ENCODE results near the gene WLS. TPM values are rescaled to one million over a fixed set of nuclear protein-coding genes. Genes with fewer than 3 reads are reported as not detected.

The WLS gene
- total and polyA plus RNA-seq, 7 experiments from 2014 or later: 0.50 to 12.2 (median 0.62) TPM; not detected in 4

DNA sequence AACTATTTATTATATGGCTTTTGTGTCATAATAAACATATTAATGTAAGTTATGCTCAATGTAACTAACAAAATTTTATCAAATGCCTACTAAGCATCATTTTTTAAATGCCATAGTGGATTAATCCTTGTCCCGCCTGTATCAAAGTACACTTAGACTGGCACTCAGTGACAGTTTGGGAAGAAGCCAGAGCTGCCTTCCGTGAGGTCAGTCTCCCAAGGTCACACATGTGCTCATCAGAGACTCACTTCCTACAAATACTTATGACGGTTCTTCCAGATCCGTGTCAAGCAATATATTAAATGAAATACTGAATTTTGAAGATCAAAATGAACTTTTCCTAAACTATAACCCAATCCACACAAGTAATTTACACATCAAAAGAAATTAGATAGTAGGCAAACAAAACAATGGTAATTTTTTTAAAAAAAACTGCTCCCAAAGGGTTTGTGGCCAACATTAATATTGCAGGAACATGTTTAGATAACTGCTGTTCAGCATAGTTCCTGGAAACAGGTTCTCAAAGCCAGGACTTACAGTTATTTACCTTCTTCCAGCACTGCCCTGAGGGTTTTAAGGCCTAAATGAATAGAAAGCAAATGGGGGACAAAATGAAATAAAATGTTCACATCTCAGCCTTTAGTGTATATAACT, 27.2 kb downstream of the WLS start:
- ChIA-PET CTCF (no interaction called here), POLR2A (no interaction called here)
- no peak overlapping the region for H3K4me3 ChIP-seq (ENCODE audit: low read length)
- DNase-seq (no peak), ATAC-seq (no peak)
- Mint-ChIP-seq H3K9me3 (peaks cover 0 to 4% (median 0%) of the 10 kb centered on the region in 11 donors), H3K4me3 (no peak overlapping the region), H3K27ac (no peak overlapping the region), H3K4me1 (no peaks in the 10 kb centered on the region), H3K36me3 (no peaks in the 10 kb centered on the region), H3K27me3 (peaks cover 0 to 4% (median 0%) of the 10 kb centered on the region in 5 donors)
- H3K9me3 ChIP-seq (ENCODE audit: control insufficient read depth in 2 of 3, low read length in 3 of 3): no peaks in the 10 kb centered on the region
- H3K4me1 ChIP-seq (ENCODE audit: control insufficient read depth in 2 of 2, insufficient read depth in 2 of 2, low read length in 2 of 2): no peaks in the 10 kb centered on the region
- intact Hi-C loops (cut with micrococcal nuclease): no loop called here
- no peaks in the 10 kb centered on the region for H3K27me3 ChIP-seq (ENCODE audit: control insufficient read depth in 2 of 2, insufficient read depth in 2 of 2, low read length in 2 of 2)
- no peak overlapping the region for H3K27ac ChIP-seq (ENCODE audit: low read depth, low read length)
- no peaks in the 10 kb centered on the region for H3K36me3 ChIP-seq (ENCODE audit: control insufficient read depth in 2 of 3, insufficient read depth in 3 of 3, low read length in 3 of 3)

DNA sequence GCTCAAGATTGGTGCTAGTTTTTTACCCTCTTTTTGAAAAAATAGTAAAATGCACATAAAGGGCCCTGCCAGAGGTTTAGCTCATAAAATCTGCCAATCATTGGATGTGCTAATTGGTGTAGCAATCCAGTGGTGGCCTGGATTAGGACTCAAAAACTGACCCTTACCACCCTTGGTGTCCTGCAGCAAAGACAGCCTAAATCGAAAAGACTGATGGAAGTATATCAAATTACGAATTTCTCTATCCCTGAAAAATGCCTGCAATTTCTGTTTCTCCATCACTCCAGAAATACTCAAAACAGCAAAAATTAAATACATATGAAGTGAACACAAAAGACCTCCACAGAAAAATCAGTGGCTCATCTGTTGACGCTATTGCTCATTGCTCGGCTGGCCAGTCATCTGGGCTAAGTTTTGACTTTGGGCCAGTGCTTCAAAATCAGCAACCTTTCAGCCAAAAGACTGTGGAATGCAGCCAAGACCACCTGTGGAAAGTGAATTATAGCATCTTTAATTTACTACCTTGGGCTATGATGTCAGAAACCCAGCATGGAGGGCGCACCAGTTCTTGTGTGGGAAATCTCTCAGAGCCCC, 30.0 kb downstream of the WLS start:
- POLR2A ChIA-PET: no interaction called here
- Mint-ChIP-seq H3K4me1 (no peaks in the 10 kb centered on the region), H3K27me3 (peaks cover 0 to 3% (median 0%) of the 10 kb centered on the region in 5 donors), H3K4me3 (no peak overlapping the region), H3K27ac (peak overlapping the region in 1 of 9 donors; percentile 7), H3K36me3 (no peaks in the 10 kb centered on the region), H3K9me3 (no peaks in the 10 kb centered on the region)
- intact Hi-C loops (cut with micrococcal nuclease): no loop called here
- no peak overlapping the region for H3K4me3 ChIP-seq (ENCODE audit: low read length)
- no peak for ATAC-seq
- H3K27me3 ChIP-seq (ENCODE audit: control insufficient read depth in 2 of 2, insufficient read depth in 2 of 2, low read length in 2 of 2): no peaks in the 10 kb centered on the region
- no peak overlapping the region for H3K27ac ChIP-seq (ENCODE audit: low read depth, low read length)
- no peaks in the 10 kb centered on the region for H3K4me1 ChIP-seq (ENCODE audit: control insufficient read depth in 2 of 2, insufficient read depth in 2 of 2, low read length in 2 of 2)
- H3K9me3 ChIP-seq (ENCODE audit: control insufficient read depth in 2 of 3, low read length in 3 of 3): no peaks in the 10 kb centered on the region
- no peak for DNase-seq
- H3K36me3 ChIP-seq (ENCODE audit: control insufficient read depth in 2 of 3, insufficient read depth in 3 of 3, low read length in 3 of 3): no peaks in the 10 kb centered on the region
- CTCF ChIA-PET: no interaction called here

DNA sequence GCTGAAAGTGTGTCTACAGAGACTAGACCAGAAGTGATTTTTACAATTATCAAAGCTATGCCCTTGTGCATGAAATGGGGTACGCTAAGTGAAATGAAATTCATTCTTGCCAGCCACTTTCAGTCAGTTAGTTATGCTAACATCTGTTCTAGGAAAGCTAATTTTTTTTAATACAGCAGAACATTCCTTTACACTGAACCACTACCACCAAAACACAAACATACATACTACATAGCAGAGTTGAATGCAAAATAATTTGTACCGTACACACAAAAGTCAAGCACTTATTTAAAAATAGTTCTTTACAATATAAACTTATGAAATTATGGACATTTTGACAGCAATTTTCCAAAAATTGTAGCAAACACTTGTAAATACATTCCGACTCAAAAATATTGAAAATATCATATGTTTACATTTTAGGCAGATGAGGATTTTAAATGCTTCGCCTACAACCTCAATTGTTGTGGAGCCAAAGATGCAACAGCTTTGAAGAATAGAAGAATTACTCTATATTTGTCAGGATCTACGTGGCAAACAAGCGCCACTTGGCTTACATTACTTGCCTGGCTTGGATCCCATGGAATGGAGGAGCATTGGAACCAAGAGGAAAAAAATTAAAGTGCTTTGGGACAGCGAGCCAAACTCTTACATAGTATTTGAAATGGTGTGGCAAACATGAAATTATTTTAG, 30.6 kb downstream of the WLS start:
- ATAC-seq (no peak), DNase-seq (no peak)
- no peaks in the 10 kb centered on the region for H3K36me3 ChIP-seq (ENCODE audit: control insufficient read depth in 2 of 3, insufficient read depth in 3 of 3, low read length in 3 of 3)
- H3K27me3 ChIP-seq (ENCODE audit: control insufficient read depth in 2 of 2, insufficient read depth in 2 of 2, low read length in 2 of 2): no peaks in the 10 kb centered on the region
- H3K27ac ChIP-seq (ENCODE audit: low read depth, low read length): no peak overlapping the region
- ChIA-PET CTCF (no interaction called here), POLR2A (no interaction called here)
- no peak overlapping the region for H3K27ac Mint-ChIP-seq
- H3K4me3 ChIP-seq (ENCODE audit: low read length): no peak overlapping the region
- no peak overlapping the region for H3K4me3 Mint-ChIP-seq
- H3K27me3 Mint-ChIP-seq: peaks cover 0 to 3% (median 0%) of the 10 kb centered on the region in 5 donors
- H3K4me1 ChIP-seq (ENCODE audit: control insufficient read depth in 2 of 2, insufficient read depth in 2 of 2, low read length in 2 of 2): no peaks in the 10 kb centered on the region
- H3K36me3 Mint-ChIP-seq: no peaks in the 10 kb centered on the region
- no peaks in the 10 kb centered on the region for H3K9me3 ChIP-seq (ENCODE audit: control insufficient read depth in 2 of 3, low read length in 3 of 3)
- H3K9me3 Mint-ChIP-seq: no peaks in the 10 kb centered on the region
- no peaks in the 10 kb centered on the region for H3K4me1 Mint-ChIP-seq
- intact Hi-C loops (cut with micrococcal nuclease): no loop called here

DNA sequence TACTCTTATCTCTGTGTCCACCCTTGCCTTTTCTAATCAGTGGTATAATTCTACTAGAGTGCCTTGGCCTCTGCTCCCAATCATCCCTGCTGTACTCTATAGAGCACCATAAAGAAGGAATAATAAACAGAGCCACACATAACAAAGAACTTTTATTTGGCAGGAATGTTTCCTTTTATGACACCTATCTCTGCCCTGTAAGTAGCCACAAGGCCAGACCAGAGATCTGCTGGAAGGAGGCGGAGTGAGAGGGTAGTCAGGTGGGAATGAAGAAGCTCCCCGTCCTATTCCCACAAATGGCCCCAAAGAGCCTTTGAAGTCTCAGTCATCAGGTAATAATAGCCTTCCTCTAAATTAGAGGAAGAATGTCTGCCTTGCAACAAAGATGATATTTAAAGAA, 32.7 kb downstream of the WLS start:
- intact Hi-C loops (cut with micrococcal nuclease): no loop called here
- Mint-ChIP-seq H3K27me3 (peaks cover 0 to 3% (median 0%) of the 10 kb centered on the region in 5 donors), H3K27ac (no peak overlapping the region), H3K9me3 (no peaks in the 10 kb centered on the region), H3K4me1 (no peaks in the 10 kb centered on the region), H3K4me3 (no peak overlapping the region), H3K36me3 (no peaks in the 10 kb centered on the region)
- no peak overlapping the region for H3K4me3 ChIP-seq (ENCODE audit: low read length)
- CTCF ChIA-PET: no interaction called here
- H3K4me1 ChIP-seq (ENCODE audit: control insufficient read depth in 2 of 2, insufficient read depth in 2 of 2, low read length in 2 of 2): no peaks in the 10 kb centered on the region
- H3K9me3 ChIP-seq (ENCODE audit: control insufficient read depth in 2 of 3, low read length in 3 of 3): no peaks in the 10 kb centered on the region
- ATAC-seq (no peak), DNase-seq (no peak)
- H3K27me3 ChIP-seq (ENCODE audit: control insufficient read depth in 2 of 2, insufficient read depth in 2 of 2, low read length in 2 of 2): no peaks in the 10 kb centered on the region
- no peaks in the 10 kb centered on the region for H3K36me3 ChIP-seq (ENCODE audit: control insufficient read depth in 2 of 3, insufficient read depth in 3 of 3, low read length in 3 of 3)
- POLR2A ChIA-PET: no interaction called here
- no peak overlapping the region for H3K27ac ChIP-seq (ENCODE audit: low read depth, low read length)

DNA sequence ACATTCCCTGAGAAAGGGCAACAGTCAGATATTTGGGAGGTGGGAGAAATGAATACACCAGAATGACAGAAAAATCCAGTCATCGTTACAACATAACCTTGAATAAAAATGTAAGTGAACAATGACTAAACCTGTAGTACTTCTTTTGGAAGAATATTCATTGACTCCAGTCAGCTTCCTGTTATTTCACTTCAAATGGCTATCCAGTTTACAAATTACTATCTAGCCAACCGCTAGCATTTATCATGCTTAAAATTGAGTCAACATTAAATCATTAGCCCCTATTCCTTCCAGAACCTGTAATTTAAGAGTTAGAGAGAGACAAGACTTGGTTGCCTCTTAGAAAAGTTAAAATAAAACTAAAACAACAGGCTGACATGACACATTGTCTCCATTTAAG, 33.6 kb downstream of the WLS start:
- no peak overlapping the region for H3K4me3 ChIP-seq (ENCODE audit: low read length)
- ATAC-seq: no peak
- CTCF ChIA-PET: no interaction called here
- H3K9me3 ChIP-seq (ENCODE audit: control insufficient read depth in 2 of 3, low read length in 3 of 3): no peaks in the 10 kb centered on the region
- H3K27ac ChIP-seq (ENCODE audit: low read depth, low read length): no peak overlapping the region
- intact Hi-C loops (cut with micrococcal nuclease): no loop called here
- no peaks in the 10 kb centered on the region for H3K36me3 ChIP-seq (ENCODE audit: control insufficient read depth in 2 of 3, insufficient read depth in 3 of 3, low read length in 3 of 3)
- H3K27me3 Mint-ChIP-seq: peaks cover 0 to 3% (median 0%) of the 10 kb centered on the region in 5 donors
- POLR2A ChIA-PET: no interaction called here
- no peaks in the 10 kb centered on the region for H3K27me3 ChIP-seq (ENCODE audit: control insufficient read depth in 2 of 2, insufficient read depth in 2 of 2, low read length in 2 of 2)
- H3K36me3 Mint-ChIP-seq: no peaks in the 10 kb centered on the region
- H3K27ac Mint-ChIP-seq: no peak overlapping the region
- H3K4me3 Mint-ChIP-seq: no peak overlapping the region
- DNase-seq: no peak
- H3K9me3 Mint-ChIP-seq: no peaks in the 10 kb centered on the region
- H3K4me1 ChIP-seq (ENCODE audit: control insufficient read depth in 2 of 2, insufficient read depth in 2 of 2, low read length in 2 of 2): no peaks in the 10 kb centered on the region
- no peaks in the 10 kb centered on the region for H3K4me1 Mint-ChIP-seq

DNA sequence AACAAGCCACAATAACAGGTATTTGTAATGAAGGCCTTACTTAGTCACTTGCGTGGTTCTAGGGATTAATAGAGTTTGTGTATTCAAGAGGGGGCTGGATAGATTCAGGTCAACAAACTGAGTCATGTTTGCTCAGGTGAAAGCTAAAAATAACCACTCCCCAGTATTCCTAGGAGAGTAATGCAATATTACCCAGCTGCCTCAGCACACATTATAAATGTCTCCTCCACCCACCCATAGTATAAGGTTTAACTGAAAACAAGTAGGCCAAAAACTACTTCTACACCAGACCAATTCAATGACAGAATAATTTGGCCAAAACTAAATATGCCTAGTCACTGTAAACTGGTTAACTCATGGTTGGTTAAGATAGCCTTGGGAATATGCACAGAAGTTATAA, 34.4 kb downstream of the WLS start:
- no peak overlapping the region for H3K4me3 Mint-ChIP-seq
- CTCF ChIA-PET: no interaction called here
- H3K9me3 ChIP-seq (ENCODE audit: control insufficient read depth in 2 of 3, low read length in 3 of 3): no peaks in the 10 kb centered on the region
- no peak for DNase-seq
- peaks cover 0 to 3% (median 0%) of the 10 kb centered on the region in 5 donors for H3K27me3 Mint-ChIP-seq
- H3K36me3 ChIP-seq (ENCODE audit: control insufficient read depth in 2 of 3, insufficient read depth in 3 of 3, low read length in 3 of 3): no peaks in the 10 kb centered on the region
- H3K4me1 Mint-ChIP-seq: no peaks in the 10 kb centered on the region
- H3K27ac Mint-ChIP-seq: no peak overlapping the region
- ATAC-seq: no peak
- POLR2A ChIA-PET: no interaction called here
- intact Hi-C loops (cut with micrococcal nuclease): no loop called here
- H3K4me3 ChIP-seq (ENCODE audit: low read length): no peak overlapping the region
- H3K36me3 Mint-ChIP-seq: no peaks in the 10 kb centered on the region
- H3K27me3 ChIP-seq (ENCODE audit: control insufficient read depth in 2 of 2, insufficient read depth in 2 of 2, low read length in 2 of 2): no peaks in the 10 kb centered on the region
- H3K9me3 Mint-ChIP-seq: no peaks in the 10 kb centered on the region
- no peaks in the 10 kb centered on the region for H3K4me1 ChIP-seq (ENCODE audit: control insufficient read depth in 2 of 2, insufficient read depth in 2 of 2, low read length in 2 of 2)
- no peak overlapping the region for H3K27ac ChIP-seq (ENCODE audit: low read depth, low read length)

DNA sequence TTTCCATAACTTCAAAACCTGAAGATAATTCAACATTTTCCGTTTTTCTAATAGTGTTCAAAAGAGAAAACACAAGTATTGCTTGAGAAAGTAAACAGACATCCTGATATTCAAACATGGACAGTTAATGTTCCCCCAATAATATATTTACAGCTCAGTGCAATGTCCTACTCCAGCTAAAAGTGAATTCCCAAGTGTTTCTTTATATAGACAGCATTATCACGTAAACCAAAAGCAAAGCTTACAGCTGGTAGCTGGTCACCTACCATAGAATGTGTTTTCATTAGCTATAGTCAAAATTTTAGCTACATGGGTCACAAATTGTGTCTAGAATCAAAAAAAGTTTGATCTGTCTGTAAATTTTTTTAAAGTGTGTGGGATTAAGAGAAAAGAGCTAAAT, 34.9 kb downstream of the WLS start:
- no peaks in the 10 kb centered on the region for H3K4me1 Mint-ChIP-seq
- DNase-seq (no peak), ATAC-seq (no peak)
- intact Hi-C loops (cut with micrococcal nuclease): no loop called here
- H3K27me3 Mint-ChIP-seq: peaks cover 0 to 3% (median 0%) of the 10 kb centered on the region in 5 donors
- no peak overlapping the region for H3K27ac ChIP-seq (ENCODE audit: low read depth, low read length)
- ChIA-PET POLR2A (no interaction called here), CTCF (no interaction called here)
- no peaks in the 10 kb centered on the region for H3K27me3 ChIP-seq (ENCODE audit: control insufficient read depth in 2 of 2, insufficient read depth in 2 of 2, low read length in 2 of 2)
- no peaks in the 10 kb centered on the region for H3K36me3 Mint-ChIP-seq
- no peaks in the 10 kb centered on the region for H3K9me3 ChIP-seq (ENCODE audit: control insufficient read depth in 2 of 3, low read length in 3 of 3)
- no peak overlapping the region for H3K4me3 ChIP-seq (ENCODE audit: low read length)
- H3K27ac Mint-ChIP-seq: no peak overlapping the region
- no peaks in the 10 kb centered on the region for H3K9me3 Mint-ChIP-seq
- no peaks in the 10 kb centered on the region for H3K4me1 ChIP-seq (ENCODE audit: control insufficient read depth in 2 of 2, insufficient read depth in 2 of 2, low read length in 2 of 2)
- H3K4me3 Mint-ChIP-seq: no peak overlapping the region
- no peaks in the 10 kb centered on the region for H3K36me3 ChIP-seq (ENCODE audit: control insufficient read depth in 2 of 3, insufficient read depth in 3 of 3, low read length in 3 of 3)
